ENCODE results near the gene PSMD2.

PSMD2 gene

GRCh38 chr3:184344579-184345316 lies 45.7 kb downstream of the PSMD2 start:
- Histone ChIP-seq H3K36me3 (replicated peaks; ENCODE audit: low read depth, low read length) (no peaks in the 10 kb centered on the region), H3K27ac (ENCODE audit: low read length) (no peak overlapping the region)
- no peak for TF ChIP-seq EZH2phosphoT487 (IDR thresholded peaks at IDR 0.05; ENCODE audit: low read depth)

GRCh38 chr3:184345317-184346144 lies 46.5 kb downstream of the PSMD2 start:
- H3K27ac ChIP-seq (ENCODE audit: low read length): no peak overlapping the region
- H3K4me2 ChIP-seq (ENCODE audit: low read length): no peak overlapping the region
- no peaks in the 10 kb centered on the region for H3K9me3 ChIP-seq (ENCODE audit: insufficient read depth, low read length)
- no peak overlapping the region for H3K9ac ChIP-seq (ENCODE audit: low read length)
- no peaks in the 10 kb centered on the region for H3K79me2 ChIP-seq (ENCODE audit: low read length)
- H3K4me1 ChIP-seq (ENCODE audit: low read length): no peaks in the 10 kb centered on the region
- no peak overlapping the region for H3K4me3 ChIP-seq (ENCODE audit: low read length)
- H3K36me3 ChIP-seq (replicated peaks; ENCODE audit: low read depth, low read length): no peaks in the 10 kb centered on the region
- H4K20me1 ChIP-seq (ENCODE audit: insufficient read depth, low read length): no peaks in the 10 kb centered on the region
- no peak overlapping the region for H2AFZ ChIP-seq (ENCODE audit: low read depth, low read length)
- H3K27me3 ChIP-seq (ENCODE audit: low read depth, low read length): no peaks in the 10 kb centered on the region
- TF ChIP-seq EZH2phosphoT487 (IDR thresholded peaks at IDR 0.05; ENCODE audit: low read depth) (no peak), CTCF (IDR thresholded peaks at IDR 0.05; ENCODE audit: low read depth, low read length) (peak; percentile 22; the same call in 1 of the 2 replicates)

More at GRCh38 chr3:184344579-184345316, 45.7 kb downstream of the PSMD2 start:
- Histone ChIP-seq H3K27me3 (ENCODE audit: low read depth, low read length) (no peaks in the 10 kb centered on the region), H3K9me3 (ENCODE audit: insufficient read depth, low read length) (no peaks in the 10 kb centered on the region), H3K4me2 (ENCODE audit: low read length) (no peak overlapping the region), H2AFZ (ENCODE audit: low read depth, low read length) (no peak overlapping the region), H3K9ac (ENCODE audit: low read length) (no peak overlapping the region), H3K4me3 (ENCODE audit: low read length) (no peak overlapping the region), H3K4me1 (ENCODE audit: low read length) (no peaks in the 10 kb centered on the region), H4K20me1 (ENCODE audit: insufficient read depth, low read length) (no peaks in the 10 kb centered on the region), H3K79me2 (ENCODE audit: low read length) (no peaks in the 10 kb centered on the region)

- Histone ChIP-seq H3K4me2 (ENCODE audit: low read length) (no peak overlapping the region), H4K20me1 (ENCODE audit: insufficient read depth, low read length) (no peaks in the 10 kb centered on the region), H3K4me1 (ENCODE audit: low read length) (no peaks in the 10 kb centered on the region), H3K27ac (ENCODE audit: low read length) (no peak overlapping the region), H3K9me3 (ENCODE audit: insufficient read depth, low read length) (no peaks in the 10 kb centered on the region), H3K4me3 (ENCODE audit: low read length) (no peak overlapping the region), H3K79me2 (ENCODE audit: low read length) (no peaks in the 10 kb centered on the region), H3K36me3 (replicated peaks; ENCODE audit: low read depth, low read length) (no peaks in the 10 kb centered on the region), H3K9ac (ENCODE audit: low read length) (no peak overlapping the region), H2AFZ (ENCODE audit: low read depth, low read length) (no peak overlapping the region), H3K27me3 (ENCODE audit: low read depth, low read length) (no peaks in the 10 kb centered on the region)
- TF ChIP-seq EZH2phosphoT487 (IDR thresholded peaks at IDR 0.05; ENCODE audit: low read depth) (no peak), CTCF (IDR thresholded peaks at IDR 0.05; ENCODE audit: low read depth, low read length) (no peak)
Measured at GRCh38 chr3:184346480-184347190, 47.6 kb downstream of the PSMD2 start.

- no peak overlapping the region for H3K9ac ChIP-seq (ENCODE audit: low read length)
- no peak overlapping the region for H2AFZ ChIP-seq (ENCODE audit: low read depth, low read length)
- H3K9me3 ChIP-seq (ENCODE audit: insufficient read depth, low read length): no peaks in the 10 kb centered on the region
- no peaks in the 10 kb centered on the region for H3K27me3 ChIP-seq (ENCODE audit: low read depth, low read length)
- peaks cover under 1% of the 10 kb centered on the region for H3K36me3 ChIP-seq (replicated peaks; ENCODE audit: low read depth, low read length)
- H3K4me2 ChIP-seq (ENCODE audit: low read length): no peak overlapping the region
- H4K20me1 ChIP-seq (ENCODE audit: insufficient read depth, low read length): no peaks in the 10 kb centered on the region
- H3K4me1 ChIP-seq (ENCODE audit: low read length): no peaks in the 10 kb centered on the region
- no peak overlapping the region for H3K27ac ChIP-seq (ENCODE audit: low read length)
- no peak overlapping the region for H3K4me3 ChIP-seq (ENCODE audit: low read length)
- TF ChIP-seq EZH2phosphoT487 (IDR thresholded peaks at IDR 0.05; ENCODE audit: low read depth): no peak
- no peak for TF ChIP-seq CTCF (IDR thresholded peaks at IDR 0.05; ENCODE audit: low read depth, low read length)
- no peaks in the 10 kb centered on the region for H3K79me2 ChIP-seq (ENCODE audit: low read length)
Measured at GRCh38 chr3:184347321-184348056, 48.4 kb downstream of the PSMD2 start.
